ENCODE measurements around the gene HSPA6.
"Not testable (repeated sequence)": the region's sequence is repeated elsewhere in the genome, so short reads cannot be mapped to it uniquely, and the experiment has no call there.

HSPA6 gene

GRCh38 chr1:161523041-161523816, 1.1 kb upstream of the HSPA6 start:
- not testable (repeated sequence) for H3K4me3 ChIP-seq (ENCODE audit: low read length in 2 of 2); H2AK5ac ChIP-seq (ENCODE audit: low read depth, low read length)
- H3K27me3 ChIP-seq (ENCODE audit: control insufficient read depth in 3 of 3, insufficient read depth in 3 of 3, low read depth in 1 of 3, low read length in 3 of 3): peaks cover 0 to 18% (median 8%) of the 10 kb centered on the region in 3 experiments

DNA sequence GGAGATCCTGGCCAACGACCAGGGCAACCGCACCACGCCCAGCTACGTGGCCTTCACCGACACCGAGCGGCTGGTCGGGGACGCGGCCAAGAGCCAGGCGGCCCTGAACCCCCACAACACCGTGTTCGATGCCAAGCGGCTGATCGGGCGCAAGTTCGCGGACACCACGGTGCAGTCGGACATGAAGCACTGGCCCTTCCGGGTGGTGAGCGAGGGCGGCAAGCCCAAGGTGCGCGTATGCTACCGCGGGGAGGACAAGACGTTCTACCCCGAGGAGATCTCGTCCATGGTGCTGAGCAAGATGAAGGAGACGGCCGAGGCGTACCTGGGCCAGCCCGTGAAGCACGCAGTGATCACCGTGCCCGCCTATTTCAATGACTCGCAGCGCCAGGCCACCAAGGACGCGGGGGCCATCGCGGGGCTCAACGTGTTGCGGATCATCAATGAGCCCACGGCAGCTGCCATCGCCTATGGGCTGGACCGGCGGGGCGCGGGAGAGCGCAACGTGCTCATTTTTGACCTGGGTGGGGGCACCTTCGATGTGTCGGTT, 477 bp downstream of the HSPA6 start:
- not testable (repeated sequence) for H2BK12ac ChIP-seq (ENCODE audit: low read length); H2AK5ac ChIP-seq (ENCODE audit: low read depth, low read length); H3K4me1 ChIP-seq (ENCODE audit: control insufficient read depth in 2 of 2, insufficient read depth in 1 of 2, low read depth in 1 of 2, low read length in 2 of 2); H4K91ac ChIP-seq (ENCODE audit: low read depth, low read length, poor library complexity); H2BK15ac ChIP-seq (ENCODE audit: low read length); DNase-seq (ENCODE audit: low spot score); H3K23ac ChIP-seq (ENCODE audit: low read depth, low read length, poor library complexity); H2BK5ac ChIP-seq (ENCODE audit: low read length); H3K79me1 ChIP-seq (ENCODE audit: low read depth, low read length); H2BK120ac ChIP-seq (ENCODE audit: low read depth, low read length); H3K4ac ChIP-seq (ENCODE audit: low read length); H3K18ac ChIP-seq (ENCODE audit: low read length); H3K27ac ChIP-seq (replicated peaks; ENCODE audit: low read length); H3K9me3 ChIP-seq (replicated peaks in 1 of 2; ENCODE audit: control insufficient read depth in 2 of 2, insufficient read depth in 1 of 2, low read depth in 1 of 2, low read length in 2 of 2); H4K8ac ChIP-seq (ENCODE audit: low read depth, low read length); H3K9ac ChIP-seq (ENCODE audit: low read depth, low read length, poor library complexity); H3K36me3 ChIP-seq (replicated peaks in 1 of 2; ENCODE audit: control insufficient read depth in 2 of 2, insufficient read depth in 2 of 2, low read length in 2 of 2)
- WGBS, 2 donors (ENCODE audit: extremely low coverage in 2 of 2, insufficient read length in 2 of 2, insufficient replicate concordance in 1 of 2): no CpG with 5 or more reads among the region's 55 CpGs
- H3K14ac ChIP-seq (ENCODE audit: low read length): peak overlapping the region; percentile 71
- peaks cover 0 to 18% (median 8%) of the 10 kb centered on the region in 3 experiments for H3K27me3 ChIP-seq (ENCODE audit: control insufficient read depth in 3 of 3, insufficient read depth in 3 of 3, low read depth in 1 of 3, low read length in 3 of 3)
- peak overlapping the region; percentile 49 for H3K4me2 ChIP-seq (ENCODE audit: insufficient read depth, low read length, poor library complexity, severe bottlenecking)
- H2AFZ ChIP-seq (ENCODE audit: low read length): peak overlapping the region; percentile 35
- peak overlapping the region; percentile 26 to 74 for H3K4me3 ChIP-seq (ENCODE audit: low read length in 2 of 2)

More at GRCh38 chr1:161523041-161523816, 1.1 kb upstream of the HSPA6 start:
- H3K4me1 ChIP-seq (ENCODE audit: control insufficient read depth in 2 of 2, insufficient read depth in 1 of 2, low read depth in 1 of 2, low read length in 2 of 2); H2BK120ac ChIP-seq (ENCODE audit: low read depth, low read length); H3K9ac ChIP-seq (ENCODE audit: low read depth, low read length, poor library complexity); H3K9me3 ChIP-seq (replicated peaks in 1 of 2; ENCODE audit: control insufficient read depth in 2 of 2, insufficient read depth in 1 of 2, low read depth in 1 of 2, low read length in 2 of 2); H3K27ac ChIP-seq (replicated peaks; ENCODE audit: low read length); H2BK5ac ChIP-seq (ENCODE audit: low read length); H3K4ac ChIP-seq (ENCODE audit: low read length); H2BK12ac ChIP-seq (ENCODE audit: low read length); H3K18ac ChIP-seq (ENCODE audit: low read length); H3K36me3 ChIP-seq (replicated peaks in 1 of 2; ENCODE audit: control insufficient read depth in 2 of 2, insufficient read depth in 2 of 2, low read length in 2 of 2); H4K8ac ChIP-seq (ENCODE audit: low read depth, low read length); DNase-seq (ENCODE audit: low spot score); H3K4me2 ChIP-seq (ENCODE audit: insufficient read depth, low read length, poor library complexity, severe bottlenecking); H3K23ac ChIP-seq (ENCODE audit: low read depth, low read length, poor library complexity); H3K14ac ChIP-seq (ENCODE audit: low read length); H2AFZ ChIP-seq (ENCODE audit: low read length); H3K79me1 ChIP-seq (ENCODE audit: low read depth, low read length); H4K91ac ChIP-seq (ENCODE audit: low read depth, low read length, poor library complexity); H2BK15ac ChIP-seq (ENCODE audit: low read length): not testable (repeated sequence)
- WGBS, 2 donors (ENCODE audit: extremely low coverage in 2 of 2, insufficient read length in 2 of 2, insufficient replicate concordance in 1 of 2): no CpG with 5 or more reads among the region's 20 CpGs

DNA sequence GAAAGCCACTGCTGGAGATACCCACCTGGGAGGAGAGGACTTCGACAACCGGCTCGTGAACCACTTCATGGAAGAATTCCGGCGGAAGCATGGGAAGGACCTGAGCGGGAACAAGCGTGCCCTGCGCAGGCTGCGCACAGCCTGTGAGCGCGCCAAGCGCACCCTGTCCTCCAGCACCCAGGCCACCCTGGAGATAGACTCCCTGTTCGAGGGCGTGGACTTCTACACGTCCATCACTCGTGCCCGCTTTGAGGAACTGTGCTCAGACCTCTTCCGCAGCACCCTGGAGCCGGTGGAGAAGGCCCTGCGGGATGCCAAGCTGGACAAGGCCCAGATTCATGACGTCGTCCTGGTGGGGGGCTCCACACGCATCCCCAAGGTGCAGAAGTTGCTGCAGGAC, 981 bp downstream of the HSPA6 start:
- not testable (repeated sequence) for H3K23ac ChIP-seq (ENCODE audit: low read depth, low read length, poor library complexity); H4K91ac ChIP-seq (ENCODE audit: low read depth, low read length, poor library complexity); DNase-seq (ENCODE audit: low spot score); H2BK15ac ChIP-seq (ENCODE audit: low read length); H3K4me1 ChIP-seq (ENCODE audit: control insufficient read depth in 2 of 2, insufficient read depth in 1 of 2, low read depth in 1 of 2, low read length in 2 of 2); H3K79me1 ChIP-seq (ENCODE audit: low read depth, low read length); H2AFZ ChIP-seq (ENCODE audit: low read length); H3K4ac ChIP-seq (ENCODE audit: low read length); H3K4me2 ChIP-seq (ENCODE audit: insufficient read depth, low read length, poor library complexity, severe bottlenecking); H2AK5ac ChIP-seq (ENCODE audit: low read depth, low read length); H3K18ac ChIP-seq (ENCODE audit: low read length); H4K8ac ChIP-seq (ENCODE audit: low read depth, low read length); H3K14ac ChIP-seq (ENCODE audit: low read length); H2BK12ac ChIP-seq (ENCODE audit: low read length); H3K36me3 ChIP-seq (replicated peaks in 1 of 2; ENCODE audit: control insufficient read depth in 2 of 2, insufficient read depth in 2 of 2, low read length in 2 of 2); H3K27ac ChIP-seq (replicated peaks; ENCODE audit: low read length); H3K4me3 ChIP-seq (ENCODE audit: low read length in 2 of 2); H2BK5ac ChIP-seq (ENCODE audit: low read length); H3K9ac ChIP-seq (ENCODE audit: low read depth, low read length, poor library complexity); H2BK120ac ChIP-seq (ENCODE audit: low read depth, low read length); H3K9me3 ChIP-seq (replicated peaks in 1 of 2; ENCODE audit: control insufficient read depth in 2 of 2, insufficient read depth in 1 of 2, low read depth in 1 of 2, low read length in 2 of 2)
- peaks cover 0 to 18% (median 8%) of the 10 kb centered on the region in 3 experiments for H3K27me3 ChIP-seq (ENCODE audit: control insufficient read depth in 3 of 3, insufficient read depth in 3 of 3, low read depth in 1 of 3, low read length in 3 of 3)
- WGBS, 2 donors (ENCODE audit: extremely low coverage in 2 of 2, insufficient read length in 2 of 2, insufficient replicate concordance in 1 of 2): no CpG with 5 or more reads among the region's 23 CpGs

GRCh38 chr1:161525918-161526317, 1.6 kb downstream of the HSPA6 start:
- not testable (repeated sequence) for H2BK120ac ChIP-seq (ENCODE audit: low read depth, low read length); H2BK12ac ChIP-seq (ENCODE audit: low read length); H2AK5ac ChIP-seq (ENCODE audit: low read depth, low read length); H3K36me3 ChIP-seq (replicated peaks in 1 of 2; ENCODE audit: control insufficient read depth in 2 of 2, insufficient read depth in 2 of 2, low read length in 2 of 2); H4K91ac ChIP-seq (ENCODE audit: low read depth, low read length, poor library complexity); H3K18ac ChIP-seq (ENCODE audit: low read length); H3K27ac ChIP-seq (replicated peaks; ENCODE audit: low read length); DNase-seq (ENCODE audit: low spot score); H2BK15ac ChIP-seq (ENCODE audit: low read length); H3K14ac ChIP-seq (ENCODE audit: low read length); H4K8ac ChIP-seq (ENCODE audit: low read depth, low read length); H2AFZ ChIP-seq (ENCODE audit: low read length); H3K4ac ChIP-seq (ENCODE audit: low read length); H3K9ac ChIP-seq (ENCODE audit: low read depth, low read length, poor library complexity); H3K9me3 ChIP-seq (replicated peaks in 1 of 2; ENCODE audit: control insufficient read depth in 2 of 2, insufficient read depth in 1 of 2, low read depth in 1 of 2, low read length in 2 of 2); H3K79me1 ChIP-seq (ENCODE audit: low read depth, low read length); H3K4me1 ChIP-seq (ENCODE audit: control insufficient read depth in 2 of 2, insufficient read depth in 1 of 2, low read depth in 1 of 2, low read length in 2 of 2); H3K23ac ChIP-seq (ENCODE audit: low read depth, low read length, poor library complexity); H3K4me2 ChIP-seq (ENCODE audit: insufficient read depth, low read length, poor library complexity, severe bottlenecking); H3K4me3 ChIP-seq (ENCODE audit: low read length in 2 of 2); H2BK5ac ChIP-seq (ENCODE audit: low read length)
- H3K27me3 ChIP-seq (ENCODE audit: control insufficient read depth in 3 of 3, insufficient read depth in 3 of 3, low read depth in 1 of 3, low read length in 3 of 3): peaks cover 0 to 18% (median 8%) of the 10 kb centered on the region in 3 experiments
- no CpG with 5 or more reads among the region's 7 CpGs for WGBS, 2 donors (ENCODE audit: extremely low coverage in 2 of 2, insufficient read length in 2 of 2, insufficient replicate concordance in 1 of 2)
